GM18526 (cell line): ENCODE data around the gene BAZ2B.

Experiments used
- POLR2A ChIP-seq: IDR thresholded peaks from 3 replicates; pipeline ENCODE4 v1.6.1; 2011; ENCODE audit not compliant: insufficient read length; ENCODE audit errors: extremely low read depth

Gene BAZ2B

DNA sequence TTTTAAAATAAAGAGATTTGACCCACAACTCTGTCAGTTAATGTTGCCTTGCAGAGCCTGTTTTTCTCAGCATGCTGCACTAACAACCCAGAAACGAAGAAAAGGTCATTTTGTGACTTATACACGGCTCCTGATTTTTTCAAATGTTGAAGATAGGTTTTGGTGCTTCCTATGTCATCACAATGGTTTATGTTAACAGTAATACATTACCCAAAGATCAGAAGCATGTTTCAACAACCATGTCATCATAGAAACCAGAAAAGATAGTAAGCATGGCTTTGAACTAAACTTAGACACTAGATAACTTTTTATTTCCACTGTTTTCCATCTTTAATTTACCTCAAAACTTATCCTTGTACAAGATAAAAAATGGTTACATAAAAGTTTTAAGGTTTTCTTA lies 10.1 kb downstream of the BAZ2B start:
- TF ChIP-seq POLR2A: no peak

DNA sequence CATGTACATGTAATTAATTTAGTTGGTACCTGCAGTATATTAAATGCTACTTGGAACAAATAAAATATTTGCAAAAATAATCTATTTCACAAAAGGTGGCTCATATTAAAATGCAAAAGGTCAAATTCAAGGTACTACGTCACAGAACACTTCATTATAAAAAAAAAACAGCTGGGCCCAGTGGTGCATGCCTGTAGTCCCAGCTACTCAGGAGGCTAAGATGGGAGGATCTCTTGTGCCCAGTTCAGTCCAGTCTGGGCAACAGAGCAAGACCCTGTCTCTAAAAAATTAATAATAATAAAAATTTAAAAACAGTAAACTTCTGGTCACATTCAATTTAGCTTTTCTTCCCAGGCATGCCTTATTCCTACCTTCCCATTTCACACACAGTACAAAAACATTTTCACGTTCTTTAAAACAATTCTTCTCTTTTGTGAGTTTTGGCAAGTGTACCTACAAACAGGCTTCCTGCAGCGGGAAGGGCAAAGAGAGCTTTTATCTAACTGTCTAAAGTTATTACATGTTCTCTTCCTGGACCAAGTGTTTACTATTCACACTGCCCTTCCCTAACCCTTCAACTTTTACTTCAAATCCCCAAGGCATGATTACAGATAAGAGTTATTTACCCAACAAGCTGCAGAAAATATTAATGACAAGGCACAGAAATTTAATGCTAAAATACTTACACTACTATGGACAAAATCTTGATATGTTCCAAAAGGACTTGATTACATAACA lies 10.7 kb downstream of the BAZ2B start:
- TF ChIP-seq POLR2A: no peak

DNA sequence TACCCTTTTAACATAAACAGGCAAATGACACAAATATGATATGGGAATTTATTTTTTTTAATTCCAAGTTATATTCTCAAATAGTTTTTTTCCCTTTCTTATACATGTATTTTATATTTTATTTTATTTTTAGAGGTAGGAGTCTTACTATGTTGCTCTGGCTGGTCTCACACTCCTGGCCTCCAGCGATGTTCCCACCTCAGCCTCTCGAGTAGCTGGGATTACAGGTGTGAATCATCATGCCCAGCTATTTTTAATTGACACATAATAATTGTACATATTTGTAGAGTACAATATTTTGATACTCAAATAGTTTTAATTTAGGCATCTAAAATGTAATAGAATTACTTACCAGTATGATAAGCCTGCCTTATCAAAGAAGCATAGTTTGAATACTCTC lies 12.2 kb downstream of the BAZ2B start:
- TF ChIP-seq POLR2A: no peak

DNA sequence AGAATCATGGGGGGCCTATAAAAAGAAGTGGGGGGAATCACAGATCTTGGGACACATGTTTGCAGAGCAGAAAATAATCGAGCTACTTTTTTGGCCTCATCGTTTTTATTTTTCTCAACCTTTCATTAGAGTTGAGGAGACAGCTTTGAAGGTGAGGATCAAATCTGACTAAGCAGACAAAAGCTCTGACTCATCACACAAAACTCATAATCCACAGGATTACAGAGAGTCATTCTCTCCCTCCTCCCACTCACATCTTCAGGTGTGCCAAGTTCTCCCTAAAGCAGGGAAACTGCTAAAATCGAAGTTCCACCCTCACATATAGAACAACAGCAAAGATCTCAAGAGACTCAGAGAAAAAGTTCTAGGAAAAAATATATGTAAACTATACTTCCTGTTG lies 15.6 kb downstream of the BAZ2B start:
- no peak for TF ChIP-seq POLR2A

DNA sequence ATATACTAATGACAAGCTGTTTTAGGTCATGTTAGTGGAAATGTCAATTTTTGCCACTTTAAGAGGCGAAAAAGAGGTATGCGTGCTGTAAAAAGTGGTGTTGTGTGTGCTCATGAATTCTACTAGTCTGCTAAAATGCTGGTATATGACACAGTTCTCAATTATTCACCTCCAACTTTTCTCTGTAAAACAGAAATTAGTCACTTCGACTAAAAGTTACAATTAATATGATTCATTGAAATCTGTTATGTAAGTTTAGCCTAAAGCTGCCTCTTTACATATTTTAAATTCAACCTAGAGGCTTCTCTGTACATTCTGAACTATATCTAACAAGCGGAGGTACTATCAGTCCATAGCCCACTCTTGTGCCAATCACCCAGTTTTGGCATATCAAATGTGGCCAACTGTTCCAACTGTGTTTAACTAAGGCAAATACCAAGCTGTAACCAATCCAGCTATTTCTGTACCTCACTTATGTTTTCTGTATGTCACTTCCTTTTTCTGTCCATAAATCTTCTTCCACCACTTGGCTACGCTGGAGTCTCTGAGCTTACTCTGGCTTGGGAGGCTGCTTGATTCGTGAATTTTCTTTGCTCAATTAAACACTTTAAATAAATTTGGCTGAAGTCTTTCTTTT lies 20.8 kb downstream of the BAZ2B start:
- TF ChIP-seq POLR2A: no peak

DNA sequence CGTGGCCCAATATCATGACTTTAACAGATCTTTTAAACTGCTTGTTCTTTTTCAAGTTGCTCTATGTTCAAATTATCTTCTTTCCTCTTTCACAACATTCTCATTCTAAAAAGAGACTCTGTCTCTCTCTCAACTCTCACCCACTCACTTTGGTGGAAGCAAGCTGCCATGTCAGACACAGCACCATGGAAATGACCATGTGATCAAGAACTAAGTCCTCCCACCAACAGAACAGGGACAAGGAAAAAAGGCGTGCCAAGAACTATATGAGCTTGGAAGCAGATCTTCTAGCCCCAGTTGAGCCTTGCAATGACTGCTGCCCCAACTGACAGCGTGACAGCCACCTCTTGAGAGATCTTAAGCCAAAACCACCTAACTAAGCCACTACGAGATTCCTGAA lies 23.9 kb downstream of the BAZ2B start:
- TF ChIP-seq POLR2A: no peak

DNA sequence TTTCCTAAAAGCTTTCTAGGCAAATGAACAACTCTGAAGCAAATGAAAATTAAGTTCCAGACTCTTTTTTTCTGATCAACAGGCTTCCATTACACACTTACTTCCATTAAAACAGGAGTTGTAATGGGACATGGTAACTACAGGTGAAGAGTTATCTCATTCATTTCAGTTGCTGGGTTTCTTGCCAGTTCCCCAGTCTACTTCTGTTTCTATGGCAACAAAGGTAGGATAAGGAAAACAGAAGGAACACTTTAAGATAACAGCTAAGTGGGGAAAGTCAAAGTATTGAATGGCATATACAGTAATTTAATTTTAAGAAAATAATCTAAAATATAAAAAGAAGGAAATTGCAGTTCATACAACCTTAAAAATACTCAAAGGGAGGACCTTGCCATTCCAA lies 25.1 kb downstream of the BAZ2B start:
- no peak for TF ChIP-seq POLR2A

DNA sequence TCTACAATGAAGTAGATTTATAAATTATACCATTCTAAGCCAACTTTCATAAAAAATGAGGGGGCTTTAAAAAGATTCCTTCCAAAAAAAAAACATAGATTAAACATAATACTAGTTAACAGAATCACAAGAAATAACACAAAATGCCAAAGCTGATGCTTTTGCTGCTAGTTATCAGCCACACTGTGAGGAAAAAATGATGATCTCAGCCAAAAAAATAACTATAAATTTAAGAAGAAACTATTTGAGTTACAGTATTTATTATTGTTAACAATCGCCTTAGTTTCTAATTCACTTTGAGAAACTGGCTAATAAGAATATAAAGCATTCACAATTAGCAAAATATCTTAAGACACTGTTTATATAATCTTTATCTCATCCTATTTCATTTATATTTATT lies 27.1 kb downstream of the BAZ2B start:
- TF ChIP-seq POLR2A: no peak

DNA sequence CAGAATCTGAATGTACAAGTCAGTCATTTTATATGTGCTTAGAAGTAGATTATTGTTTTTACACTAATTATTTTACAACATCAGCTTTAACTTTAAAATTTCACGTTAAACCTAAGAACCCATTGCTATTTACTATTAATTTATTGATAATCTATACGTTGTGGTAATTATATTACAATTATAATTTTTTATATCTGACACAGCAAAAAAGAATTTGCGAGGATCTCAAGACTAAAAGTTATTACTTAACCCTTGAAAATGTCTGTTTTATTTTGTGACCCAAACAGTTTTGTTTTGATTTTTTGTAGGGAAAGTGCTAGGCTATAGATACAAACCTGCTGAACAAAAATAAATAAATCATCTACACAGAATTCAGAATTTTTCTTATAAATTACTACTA lies 30.3 kb downstream of the BAZ2B start:
- TF ChIP-seq POLR2A: no peak

DNA sequence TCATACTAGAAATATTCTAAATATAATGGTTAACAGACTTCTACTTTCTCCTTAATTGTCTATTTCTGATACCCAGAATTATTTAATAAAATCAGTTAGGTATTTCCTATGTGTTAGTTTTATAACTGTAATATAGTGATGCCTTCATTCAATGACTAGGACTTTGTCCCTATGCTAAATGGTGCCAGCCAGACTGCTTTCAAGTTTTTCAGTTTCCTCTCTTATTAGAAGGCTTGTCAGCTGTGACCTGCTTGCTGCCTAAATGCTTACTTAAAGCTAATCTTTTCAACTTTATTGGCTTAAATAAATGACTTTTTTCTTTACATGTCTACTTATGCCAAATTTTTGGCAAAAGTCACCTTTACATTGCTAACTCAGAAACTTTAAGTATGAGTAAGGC lies 30.7 kb downstream of the BAZ2B start:
- TF ChIP-seq POLR2A: no peak

DNA sequence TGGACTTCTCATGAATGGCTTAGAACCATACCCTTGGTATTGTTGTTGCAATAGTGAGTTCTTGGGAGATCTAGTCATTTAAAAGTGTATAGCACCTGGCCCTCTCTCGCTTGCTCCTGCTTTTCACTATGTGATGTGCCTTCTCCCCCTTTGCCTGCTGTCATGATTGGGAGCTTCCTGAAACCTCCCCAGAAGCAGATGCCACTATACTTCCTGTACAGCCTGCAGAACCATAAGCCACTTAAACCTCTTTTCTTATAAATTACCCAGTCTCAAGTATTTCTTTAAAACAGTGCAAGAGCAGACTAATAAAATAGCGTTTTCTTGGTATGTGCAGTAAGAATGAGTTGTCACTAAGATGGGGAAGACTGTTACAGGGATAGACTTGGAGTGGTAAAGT lies 31.6 kb downstream of the BAZ2B start:
- no peak for TF ChIP-seq POLR2A

DNA sequence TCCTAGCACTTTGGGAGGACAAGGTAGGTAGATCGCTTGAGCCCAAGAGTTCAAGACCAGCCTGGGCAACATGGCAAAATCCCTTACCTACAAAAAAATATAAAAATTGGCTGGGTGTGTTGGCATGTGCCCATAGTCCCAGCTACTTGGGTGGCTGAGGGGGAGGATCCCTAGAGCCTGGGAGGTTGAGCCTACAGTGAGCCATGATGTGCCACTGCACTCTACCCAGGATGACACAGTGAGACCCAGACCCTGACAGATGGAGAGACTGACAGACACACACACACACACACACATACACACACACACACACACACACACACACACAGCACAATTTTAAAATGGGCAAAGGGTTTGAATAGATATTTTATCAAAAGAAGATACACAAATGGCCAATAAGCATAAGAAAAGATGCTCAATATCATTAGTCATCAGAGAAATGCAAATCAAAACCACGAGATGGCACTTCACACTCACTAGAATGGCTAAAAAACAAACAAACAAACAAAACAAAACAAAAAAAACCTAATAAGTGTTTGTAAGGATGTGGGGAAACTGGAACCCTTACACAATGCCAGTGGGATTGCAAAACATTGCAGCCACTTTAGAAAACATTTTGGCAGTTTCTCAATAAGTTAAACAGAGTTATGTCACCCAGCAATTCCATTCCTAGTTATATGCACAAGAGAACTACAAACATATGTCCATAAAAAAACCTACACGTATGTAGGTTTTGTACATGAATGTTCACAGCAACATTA lies 42.3 kb downstream of the BAZ2B start:
- no peak for TF ChIP-seq POLR2A

DNA sequence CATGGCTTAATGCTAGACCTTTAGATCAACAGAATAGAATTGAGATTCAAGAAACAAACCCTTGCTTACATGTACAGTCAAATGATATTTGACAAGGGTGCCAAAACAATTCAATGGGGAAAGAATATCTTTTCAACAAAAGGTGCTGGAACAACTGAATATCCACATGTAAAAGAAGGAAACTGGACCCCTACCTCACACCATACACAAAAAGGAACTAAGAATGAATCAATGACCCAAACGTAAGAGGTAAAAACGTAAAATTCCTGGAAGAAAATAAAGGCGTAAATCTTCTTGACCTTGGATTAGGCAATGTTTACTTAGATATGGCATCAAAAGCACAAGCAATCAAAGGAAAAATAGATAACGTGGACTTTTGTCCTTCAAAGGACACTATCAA lies 43.1 kb downstream of the BAZ2B start:
- TF ChIP-seq POLR2A: no peak

DNA sequence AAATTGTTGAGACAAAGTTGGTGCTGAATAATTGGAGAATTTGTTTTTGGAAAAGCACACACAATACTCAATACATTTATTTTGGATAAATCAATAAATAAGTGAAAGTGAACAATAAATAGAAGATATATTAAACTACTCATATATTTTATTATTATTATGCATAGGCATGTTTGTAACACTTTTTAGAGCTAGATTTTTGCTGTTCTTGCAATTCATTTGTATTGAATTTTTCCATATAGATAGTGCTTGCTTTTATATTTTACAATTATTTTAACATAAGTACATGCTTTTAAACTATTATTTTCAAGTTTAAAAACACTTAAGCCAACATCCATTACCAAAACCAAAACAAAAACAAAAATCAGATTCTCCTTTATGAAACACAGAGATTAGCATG lies 43.9 kb downstream of the BAZ2B start:
- TF ChIP-seq POLR2A: no peak

DNA sequence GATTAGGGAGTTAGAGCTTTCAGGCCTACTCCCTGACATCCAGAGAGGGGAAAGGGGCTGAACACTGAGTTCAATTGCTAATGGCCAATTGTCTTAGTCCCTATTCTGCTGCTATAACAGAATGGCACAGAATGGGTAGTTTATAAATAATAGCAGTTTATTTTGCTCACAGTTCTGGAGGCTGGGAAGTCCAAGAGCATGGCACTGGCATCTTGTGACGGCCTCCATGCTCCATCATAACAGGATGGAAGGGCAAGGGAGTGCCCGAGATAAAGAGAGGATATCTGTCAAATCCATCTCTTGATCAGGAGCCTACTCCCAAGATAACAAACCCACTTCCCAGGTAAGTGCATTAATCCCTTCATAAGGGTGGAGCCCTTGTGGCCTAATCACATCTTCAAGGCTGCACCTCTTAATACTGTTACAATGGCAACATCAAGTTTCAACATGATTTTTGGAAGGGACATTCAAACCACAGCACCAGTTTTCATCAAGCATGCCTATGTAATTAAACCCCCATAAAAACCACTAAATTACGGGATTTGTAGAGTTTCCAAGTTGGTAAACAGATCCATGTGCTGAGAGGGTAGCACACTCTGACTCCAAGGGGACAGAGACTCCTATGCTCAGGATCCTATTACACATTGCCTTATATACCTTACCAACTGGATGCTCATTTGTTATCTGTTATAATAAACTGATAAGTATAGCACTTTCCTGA lies 44.6 kb downstream of the BAZ2B start:
- TF ChIP-seq POLR2A: no peak

DNA sequence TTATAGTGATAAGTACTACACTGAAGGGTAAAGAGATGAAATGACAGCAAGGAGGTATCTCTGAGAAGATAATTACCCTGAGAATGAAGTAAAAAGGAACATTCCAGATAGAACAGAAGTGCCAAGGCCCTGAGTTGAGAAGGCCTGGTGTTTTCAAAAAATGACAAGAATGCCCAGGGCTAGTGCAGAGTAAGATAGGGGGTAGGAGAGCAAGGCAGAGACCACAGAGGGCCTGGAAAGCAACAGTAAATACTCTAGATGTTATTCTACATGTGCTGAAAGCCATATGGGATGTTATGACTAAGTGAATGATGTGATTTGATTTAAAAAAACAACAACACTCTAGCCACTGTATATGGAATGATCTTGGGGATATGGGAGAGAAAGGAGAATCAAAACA lies 52.3 kb downstream of the BAZ2B start:
- TF ChIP-seq POLR2A: no peak
